ENCODE measurements around the gene PHKB.

- TF ChIP-seq CTCF (IDR thresholded peaks at IDR 0.05; ENCODE audit: insufficient read depth, low read depth, low read length): no peak
- TF ChIP-seq EZH2 (IDR thresholded peaks at IDR 0.05; ENCODE audit: insufficient read depth, low read length): no peak
These were observed 163.4 kb downstream of the PHKB start for GRCh38 chr16:47624563-47624962.
